HG03565 (cell line): ENCODE results near the gene MLNR.
A peak's percentile ranks its signal among the peaks of the same experiment; 100 is the strongest.

Experiments
- ATAC-seq: cut with Tn5 transposase; IDR thresholded peaks from one replicate; pipeline ENCODE4 v1.9.1; 2021; ENCODE audit warnings: mild to moderate bottlenecking, moderate library complexity; ENCODE audit not compliant: unreplicated experiment

Gene MLNR

GRCh38 chr13:49225223-49226042 lies 5.3 kb downstream of the MLNR start:
- no peak for ATAC-seq

- no peak for ATAC-seq
Observed at GRCh38 chr13:49226613-49227012, 6.5 kb downstream of the MLNR start.

GRCh38 chr13:49234741-49235140 lies 14.6 kb downstream of the MLNR start:
- ATAC-seq, result no peak

- no peak for ATAC-seq
Observed at GRCh38 chr13:49235856-49236431, 15.8 kb downstream of the MLNR start.

GRCh38 chr13:49238621-49239020 lies 18.5 kb downstream of the MLNR start:
- ATAC-seq, result no peak

GRCh38 chr13:49240017-49240416 lies 19.9 kb downstream of the MLNR start:
- ATAC-seq, result no peak

- ATAC-seq, result no peak
Observed at GRCh38 chr13:49241296-49241695, 21.2 kb downstream of the MLNR start.

- no peak for ATAC-seq
Observed at GRCh38 chr13:49245101-49245500, 25.0 kb downstream of the MLNR start.

- no peak for ATAC-seq
Observed at GRCh38 chr13:49246850-49247642, 26.9 kb downstream of the MLNR start.

- peak; percentile 89 for ATAC-seq
Observed at GRCh38 chr13:49247643-49248621, 27.8 kb downstream of the MLNR start, which contains the start of gene CDADC1. CDADC1 (plus strand) TSS chr13:49247925; CDS start chr13:49248038, 113 bp downstream.

- ATAC-seq, result no peak
Observed at GRCh38 chr13:49248622-49249002, 28.5 kb downstream of the MLNR start.

- no peak for ATAC-seq
Observed at GRCh38 chr13:49251326-49251725, 31.2 kb downstream of the MLNR start.

- ATAC-seq, result no peak
Observed at GRCh38 chr13:49253310-49253709, 33.2 kb downstream of the MLNR start.

- ATAC-seq, result no peak
Observed at GRCh38 chr13:49254007-49254406, 33.9 kb downstream of the MLNR start.

- ATAC-seq, result no peak
Observed at GRCh38 chr13:49256841-49257240, 36.7 kb downstream of the MLNR start.

- ATAC-seq, result no peak
Observed at GRCh38 chr13:49258089-49258796, 38.1 kb downstream of the MLNR start.

GRCh38 chr13:49259586-49259985 lies 39.4 kb downstream of the MLNR start:
- no peak for ATAC-seq

GRCh38 chr13:49262634-49263033 lies 42.5 kb downstream of the MLNR start:
- ATAC-seq, result no peak

GRCh38 chr13:49265822-49266221 lies 45.7 kb downstream of the MLNR start:
- ATAC-seq, result no peak

- ATAC-seq, result no peak
Observed at GRCh38 chr13:49271264-49271663, 51.1 kb downstream of the MLNR start.
